GM18951 (cell line): ENCODE measurements around the gene AAR2.

Source experiments
- POLR2A ChIP-seq: IDR thresholded peaks from 4 replicates; pipeline ENCODE4 v1.6.1; 2011; ENCODE audit warnings: mild to moderate bottlenecking; ENCODE audit not compliant: insufficient read length, insufficient read depth; ENCODE audit errors: extremely low read depth
- in situ Hi-C: fragments of 300-500 bp; cut with MboI; formaldehyde crosslinking; loops from one replicate; pipeline ENCODE4 v1.12.0; 2022; ENCODE audit warnings: low sequenced_read_pairs, mixed read lengths, inconsistent platforms; ENCODE audit not compliant: unreplicated experiment

AAR2 gene

GRCh38 chr20:36235892-36236785, at the start of gene AAR2:
TSS of gene AAR2 (plus strand) at chr20:36236478. CDS start at chr20:36239869, 3,391 bp downstream.
- TF ChIP-seq POLR2A = peak; percentile 79
- in situ Hi-C loops = no loop called here

- in situ Hi-C loops = no loop called here
- TF ChIP-seq POLR2A = no peak
These were observed 42.1 kb upstream of the AAR2 start for GRCh38 chr20:36193977-36194712.

GRCh38 chr20:36196676-36197075, 39.6 kb upstream of the AAR2 start:
- no peak for TF ChIP-seq POLR2A
- in situ Hi-C loops = no loop called here

GRCh38 chr20:36197271-36197670, 39.0 kb upstream of the AAR2 start:
- TF ChIP-seq POLR2A = no peak
- in situ Hi-C loops = no loop called here

- in situ Hi-C loops = loop anchor here (10.0 kb wide), 1 partner anchor 235 kb away; no protein-coding TSS in a partner anchor
- no peak for TF ChIP-seq POLR2A
These were observed 36.7 kb upstream of the AAR2 start for GRCh38 chr20:36199345-36200257.

- no peak for TF ChIP-seq POLR2A
- in situ Hi-C loops = loop anchor here (10.0 kb wide), 1 partner anchor 234 kb away; no protein-coding TSS in a partner anchor
These were observed 35.8 kb upstream of the AAR2 start for GRCh38 chr20:36200451-36200850.

- in situ Hi-C loops = loop anchor here (10.0 kb wide), 1 partner anchor 234 kb away; no protein-coding TSS in a partner anchor
- no peak for TF ChIP-seq POLR2A
These were observed 35.1 kb upstream of the AAR2 start for GRCh38 chr20:36201198-36201597.

GRCh38 chr20:36202891-36203338, 33.4 kb upstream of the AAR2 start:
- TF ChIP-seq POLR2A = no peak
- in situ Hi-C loops = loop anchor here (10.0 kb wide), 1 partner anchor 232 kb away; no protein-coding TSS in a partner anchor

- in situ Hi-C loops = loop anchor here (10.0 kb wide), 1 partner anchor 231 kb away; no protein-coding TSS in a partner anchor
- TF ChIP-seq POLR2A = no peak
These were observed 32.4 kb upstream of the AAR2 start for GRCh38 chr20:36203861-36204260.

- TF ChIP-seq POLR2A = no peak
- in situ Hi-C loops = loop anchor here (10.0 kb wide), 1 partner anchor 230 kb away; no protein-coding TSS in a partner anchor
These were observed 31.3 kb upstream of the AAR2 start for GRCh38 chr20:36205026-36205425.

- TF ChIP-seq POLR2A = no peak
- in situ Hi-C loops = loop anchor here (10.0 kb wide), 1 partner anchor 229 kb away; no protein-coding TSS in a partner anchor
These were observed 30.2 kb upstream of the AAR2 start for GRCh38 chr20:36206068-36206467.

- in situ Hi-C loops = loop anchor here (10.0 kb wide), 1 partner anchor 228 kb away; no protein-coding TSS in a partner anchor
- no peak for TF ChIP-seq POLR2A
These were observed 29.6 kb upstream of the AAR2 start for GRCh38 chr20:36206641-36207040.
